Vagina (tissue), 2 donors: ENCODE data around the gene E2F3.

ENCODE experiments used
- POLR2A ChIP-seq, 2 donors: fragments of 450-650 bp; IDR thresholded peaks; one replicate each; pipeline ENCODE4 v1.6.1; 2017; ENCODE audit warnings: antibody characterized with exemption in 2 of 2, mild to moderate bottlenecking in 2 of 2, moderate library complexity in 2 of 2
- POLR2AphosphoS5 ChIP-seq, 2 donors: sonication (generic); formaldehyde crosslinking; IDR thresholded peaks; one replicate each; pipeline ENCODE4 v1.9.0; 2017; ENCODE audit warnings: antibody characterized with exemption in 2 of 2, mild to moderate bottlenecking in 2 of 2, low read depth in 1 of 2; ENCODE audit not compliant: insufficient read depth in 1 of 2
- TF ChIP-seq, protein P1 (sequence below), 3 experiments: fragments of 450-650 bp in 2 of 3; fragments of 200-600 bp in 1 of 3; sonication (generic) in 1 of 3; IDR thresholded peaks; one replicate each; pipeline ENCODE4 v1.5.1; 2017 to 2019; ENCODE audit warnings: antibody characterized with exemption in 3 of 3, mild to moderate bottlenecking in 2 of 3, moderate library complexity in 2 of 3

DNA sequence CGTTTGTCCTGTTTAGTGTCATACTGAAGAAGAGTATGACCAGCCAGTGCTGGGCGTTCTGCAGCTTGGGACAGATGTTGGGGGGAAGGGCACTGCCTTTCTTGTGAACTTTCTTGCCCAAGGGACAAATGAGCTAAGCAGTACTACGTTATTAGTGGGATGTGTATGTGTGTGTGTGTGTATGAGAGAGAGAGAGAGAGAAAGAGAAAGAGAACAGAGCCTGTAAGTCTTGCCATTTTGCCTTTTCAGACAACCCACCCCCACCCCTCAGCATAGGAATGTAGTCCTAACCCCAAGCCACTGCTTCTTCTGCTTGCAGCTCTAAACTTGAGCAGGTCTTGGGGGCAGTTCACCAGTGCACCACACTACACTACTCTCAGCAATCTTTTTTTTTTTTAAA lies 45.5 kb downstream of the E2F3 start:
- TF ChIP-seq, protein P1, sequence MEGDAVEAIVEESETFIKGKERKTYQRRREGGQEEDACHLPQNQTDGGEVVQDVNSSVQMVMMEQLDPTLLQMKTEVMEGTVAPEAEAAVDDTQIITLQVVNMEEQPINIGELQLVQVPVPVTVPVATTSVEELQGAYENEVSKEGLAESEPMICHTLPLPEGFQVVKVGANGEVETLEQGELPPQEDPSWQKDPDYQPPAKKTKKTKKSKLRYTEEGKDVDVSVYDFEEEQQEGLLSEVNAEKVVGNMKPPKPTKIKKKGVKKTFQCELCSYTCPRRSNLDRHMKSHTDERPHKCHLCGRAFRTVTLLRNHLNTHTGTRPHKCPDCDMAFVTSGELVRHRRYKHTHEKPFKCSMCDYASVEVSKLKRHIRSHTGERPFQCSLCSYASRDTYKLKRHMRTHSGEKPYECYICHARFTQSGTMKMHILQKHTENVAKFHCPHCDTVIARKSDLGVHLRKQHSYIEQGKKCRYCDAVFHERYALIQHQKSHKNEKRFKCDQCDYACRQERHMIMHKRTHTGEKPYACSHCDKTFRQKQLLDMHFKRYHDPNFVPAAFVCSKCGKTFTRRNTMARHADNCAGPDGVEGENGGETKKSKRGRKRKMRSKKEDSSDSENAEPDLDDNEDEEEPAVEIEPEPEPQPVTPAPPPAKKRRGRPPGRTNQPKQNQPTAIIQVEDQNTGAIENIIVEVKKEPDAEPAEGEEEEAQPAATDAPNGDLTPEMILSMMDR (IDR thresholded peaks at IDR 0.05), result no peak
- TF ChIP-seq POLR2AphosphoS5 (IDR thresholded peaks at IDR 0.05; ENCODE audit: insufficient read depth in 1 of 2, low read depth in 1 of 2) (no peak), POLR2A (IDR thresholded peaks at IDR 0.05) (no peak)
